ENCODE results near the gene WWOX. TPM values are rescaled to one million over a fixed set of nuclear protein-coding genes. Genes with fewer than 3 reads are reported as not detected.

Gene WWOX
- total RNA-seq, 4 donors from 2014 or later, result 21.4 to 55.6 (median 33.2) TPM

DNA sequence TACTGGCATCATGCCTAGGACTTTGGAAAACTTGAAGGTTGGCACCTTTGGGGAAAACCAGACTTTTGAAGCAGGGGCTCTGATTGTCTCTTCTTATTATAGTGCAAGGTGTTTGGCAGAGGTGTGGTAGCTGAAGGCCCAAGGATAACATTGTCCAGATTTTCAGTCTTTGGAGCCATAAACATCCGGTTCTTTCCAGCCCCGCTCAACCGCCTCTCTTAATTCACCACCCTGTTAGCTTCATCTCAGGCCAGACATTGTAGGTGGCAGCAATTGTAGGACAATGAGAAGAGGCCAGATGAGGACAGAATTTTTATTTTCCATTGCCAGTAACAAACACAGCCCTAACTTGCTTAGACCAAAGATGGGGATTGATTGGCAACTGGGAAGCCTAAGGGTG, 851.3 kb downstream of the WWOX start:
- DNase-seq (ENCODE audit: low spot score), result no peak
- no peak for ATAC-seq (ENCODE audit: low FRiP score)
- TF ChIP-seq, protein P1, sequence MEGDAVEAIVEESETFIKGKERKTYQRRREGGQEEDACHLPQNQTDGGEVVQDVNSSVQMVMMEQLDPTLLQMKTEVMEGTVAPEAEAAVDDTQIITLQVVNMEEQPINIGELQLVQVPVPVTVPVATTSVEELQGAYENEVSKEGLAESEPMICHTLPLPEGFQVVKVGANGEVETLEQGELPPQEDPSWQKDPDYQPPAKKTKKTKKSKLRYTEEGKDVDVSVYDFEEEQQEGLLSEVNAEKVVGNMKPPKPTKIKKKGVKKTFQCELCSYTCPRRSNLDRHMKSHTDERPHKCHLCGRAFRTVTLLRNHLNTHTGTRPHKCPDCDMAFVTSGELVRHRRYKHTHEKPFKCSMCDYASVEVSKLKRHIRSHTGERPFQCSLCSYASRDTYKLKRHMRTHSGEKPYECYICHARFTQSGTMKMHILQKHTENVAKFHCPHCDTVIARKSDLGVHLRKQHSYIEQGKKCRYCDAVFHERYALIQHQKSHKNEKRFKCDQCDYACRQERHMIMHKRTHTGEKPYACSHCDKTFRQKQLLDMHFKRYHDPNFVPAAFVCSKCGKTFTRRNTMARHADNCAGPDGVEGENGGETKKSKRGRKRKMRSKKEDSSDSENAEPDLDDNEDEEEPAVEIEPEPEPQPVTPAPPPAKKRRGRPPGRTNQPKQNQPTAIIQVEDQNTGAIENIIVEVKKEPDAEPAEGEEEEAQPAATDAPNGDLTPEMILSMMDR (IDR thresholded peaks at IDR 0.05), result no peak

DNA sequence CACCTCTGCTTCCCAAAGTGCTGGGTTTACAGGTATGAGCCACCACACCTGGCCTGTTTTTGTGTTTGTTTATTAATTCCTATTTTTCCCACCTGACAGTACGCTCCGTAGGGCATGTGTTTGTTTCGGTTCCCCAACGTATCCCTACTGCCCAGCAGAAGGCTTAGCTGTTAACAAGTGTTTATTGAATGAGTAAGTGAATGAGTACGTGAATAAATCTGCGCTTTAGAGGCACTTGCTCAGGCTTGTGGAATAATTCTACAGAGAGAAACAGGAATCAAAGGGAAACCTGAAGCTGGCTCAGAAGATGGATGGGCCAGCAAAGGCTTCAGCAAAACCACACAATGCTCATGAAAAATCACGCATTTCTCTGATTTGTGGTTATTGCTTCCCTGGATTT, 853.2 kb downstream of the WWOX start:
- ATAC-seq (ENCODE audit: low FRiP score), result no peak
- TF ChIP-seq, protein P1 (IDR thresholded peaks at IDR 0.05), result no peak

DNA sequence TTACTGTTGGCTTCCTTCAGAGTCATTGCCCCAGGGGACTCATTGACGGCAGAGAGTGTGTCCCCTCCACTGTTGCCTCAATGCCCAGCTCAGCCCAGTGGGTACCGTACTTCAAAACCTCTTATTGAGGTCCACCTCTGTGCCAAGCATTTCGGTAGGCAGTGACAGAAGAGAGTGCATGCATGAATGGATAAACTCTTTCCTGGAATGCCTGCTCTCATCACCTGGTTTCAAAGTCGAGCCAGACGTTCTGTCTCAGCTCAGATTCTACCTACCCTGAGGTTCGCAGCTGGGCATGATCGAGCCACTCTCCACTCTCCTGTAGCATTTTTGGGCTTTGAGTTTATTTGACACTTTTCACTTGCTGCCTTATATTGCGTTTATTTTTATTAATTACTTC, 854.1 kb downstream of the WWOX start:
- DNase-seq (ENCODE audit: low spot score), result no peak
- ATAC-seq (ENCODE audit: low FRiP score), result no peak
- TF ChIP-seq, protein P1 (IDR thresholded peaks at IDR 0.05), result no peak

More for the DNA sequence above, 853.2 kb downstream of the WWOX start:
- no peak for DNase-seq (ENCODE audit: low spot score)

DNA sequence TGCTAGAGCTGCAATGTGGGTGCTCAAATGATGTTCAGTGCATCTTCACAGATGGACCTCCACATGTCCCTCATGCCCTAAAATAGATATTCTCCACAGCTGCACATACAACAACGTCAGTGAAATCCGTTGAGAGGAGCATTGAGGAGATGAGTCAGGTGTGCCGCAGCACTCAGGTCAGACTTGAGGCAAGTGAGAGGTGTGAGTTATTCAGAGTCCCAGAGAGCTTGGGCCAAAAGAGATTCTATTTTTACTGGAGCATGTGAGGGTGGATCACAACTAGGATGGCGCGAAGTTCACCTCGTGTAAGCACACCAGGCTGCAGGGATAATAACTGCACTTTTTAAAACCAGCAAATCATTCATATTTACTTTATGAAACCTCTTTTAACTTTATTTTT, 855.8 kb downstream of the WWOX start:
- TF ChIP-seq, protein P1 (IDR thresholded peaks at IDR 0.05), result no peak
- ATAC-seq (ENCODE audit: low FRiP score) (no peak), DNase-seq (ENCODE audit: low spot score) (no peak)

DNA sequence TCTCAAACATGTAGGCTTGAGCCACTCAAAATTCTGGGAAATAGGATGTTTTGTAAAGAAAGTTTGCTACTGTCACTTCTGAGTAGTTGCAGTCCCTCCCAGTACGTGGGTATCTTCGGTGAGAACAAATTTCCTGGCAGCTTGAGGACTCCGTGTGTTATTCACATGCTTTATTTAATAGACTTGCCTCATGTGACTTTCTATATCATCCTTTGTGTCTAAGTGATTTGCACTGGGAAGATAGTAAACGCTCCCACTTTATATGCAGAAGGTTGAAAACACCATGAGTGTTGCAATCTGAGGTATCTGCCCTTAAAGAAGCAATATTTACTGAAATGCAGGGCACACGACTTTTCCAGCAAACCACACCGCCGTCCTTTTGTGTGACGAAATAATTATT, 857.4 kb downstream of the WWOX start:
- TF ChIP-seq, protein P1 (IDR thresholded peaks at IDR 0.05), result no peak
- no peak for DNase-seq (ENCODE audit: low spot score)
- no peak for ATAC-seq (ENCODE audit: low FRiP score)

DNA sequence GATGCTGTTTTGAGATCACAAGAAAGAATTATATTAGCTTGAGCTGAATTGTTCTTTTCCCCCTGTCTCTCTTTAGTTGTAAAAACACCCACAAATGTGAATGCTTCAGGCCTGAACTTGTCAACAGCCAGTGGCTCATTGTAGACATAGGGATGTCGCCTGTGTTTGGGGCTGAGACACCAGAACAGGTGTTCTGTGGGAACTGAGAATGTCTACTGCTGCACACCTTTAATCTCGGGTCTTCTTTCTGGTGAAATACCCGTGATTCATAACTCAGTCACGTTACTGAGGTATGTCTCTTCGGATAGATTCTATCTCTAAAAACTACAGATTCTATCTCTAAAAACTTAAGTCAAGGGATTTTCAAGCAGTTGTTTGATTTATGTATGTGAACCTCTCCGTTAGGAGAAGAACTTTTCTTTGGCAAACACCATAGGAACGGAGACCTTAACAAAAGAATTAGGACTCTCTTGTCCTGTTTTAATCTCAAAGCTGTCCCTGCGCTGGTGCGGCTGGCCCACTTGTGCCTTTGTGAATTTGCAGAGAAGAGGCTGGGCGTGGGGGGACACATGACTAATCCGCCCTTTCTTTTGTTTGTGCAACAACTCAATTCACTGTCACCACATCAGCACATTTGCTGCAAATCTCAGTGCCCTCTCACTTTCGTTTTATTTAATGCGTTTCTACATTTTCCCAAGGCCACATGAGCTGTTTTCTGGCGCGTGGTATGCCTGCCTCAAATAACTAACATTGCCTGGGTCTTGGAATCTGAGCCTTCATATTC, 858.1 kb downstream of the WWOX start:
- no peak for DNase-seq (ENCODE audit: low spot score)
- no peak for ATAC-seq (ENCODE audit: low FRiP score)
- TF ChIP-seq, protein P1 (IDR thresholded peaks at IDR 0.05), result no peak

DNA sequence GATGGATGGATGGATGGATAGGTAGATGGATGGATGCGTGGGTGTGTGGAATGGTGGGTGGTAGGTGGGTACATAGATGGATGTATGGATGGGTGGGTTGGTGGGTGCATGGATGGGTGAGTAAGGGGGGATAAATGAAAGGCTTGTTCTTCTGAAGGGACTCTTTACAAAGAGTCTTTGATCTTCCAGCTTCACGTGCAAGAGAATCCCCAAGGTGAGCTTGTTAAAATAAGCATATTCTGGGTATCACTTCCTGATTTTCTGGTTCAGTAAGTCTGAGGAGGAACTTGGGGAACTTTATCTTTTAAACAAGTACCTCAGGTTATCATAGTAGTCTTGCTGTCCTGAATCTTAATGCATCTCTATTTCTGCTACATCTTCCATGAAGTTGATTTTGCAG, 862.0 kb downstream of the WWOX start:
- TF ChIP-seq, protein P1 (IDR thresholded peaks at IDR 0.05), result no peak
- no peak for ATAC-seq (ENCODE audit: low FRiP score)

More for the DNA sequence above, 862.0 kb downstream of the WWOX start:
- DNase-seq (ENCODE audit: low spot score), result no peak
